GM12878 (cell line): ENCODE measurements around the gene RNF112. TPM values are rescaled to one million over a fixed set of nuclear protein-coding genes. Genes with fewer than 3 reads are reported as not detected.

Experiments
- ATAC-seq: fragments of 200-7000 bp; cut with Tn5 transposase; 3 replicates; pipeline ENCODE4 v1.9.1; 2020; ENCODE audit warnings: mild to moderate bottlenecking, moderate library complexity
- BruUV-seq: library from RNA; stranded (reverse); fragments of 400-500 nt; replicated peaks from 2 replicates; lab custom pipeline; 2021; lab: Mats Ljungman, UMichigan
- CTCF ChIA-PET: fragments of 300-600 bp; sonication (Branson Sonifier 250); formaldehyde crosslinking; extraction: SDS; loops from one replicate; lab custom pipeline; 2021; ENCODE audit warnings: inconsistent platforms; lab: Yijun Ruan, JAX
- POLR2A ChIA-PET: fragments of 350-600 bp; formaldehyde crosslinking; extraction: SDS; loops from one replicate; lab custom pipeline; 2021; ENCODE audit warnings: inconsistent platforms; lab: Charles Lee
- RAD21 ChIA-PET: fragments of 300-600 bp; sonication (Branson Sonifier 250); formaldehyde crosslinking; loops from one replicate; lab custom pipeline; 2023; ENCODE audit warnings: antibody characterized with exemption; ENCODE audit not compliant: unreplicated experiment; lab: Charles Lee
- SMC1A ChIA-PET: fragments of 300-600 bp; sonication (Branson Sonifier 250); formaldehyde crosslinking; loops from one replicate; lab custom pipeline; 2023; ENCODE audit not compliant: unreplicated experiment, uncharacterized antibody; lab: Charles Lee
- DNase-seq: peaks from one replicate; pipeline ENCODE4 v3.0.0-alpha.2; 2011; ENCODE audit warnings: low read depth, low spot score
- FAIRE-seq: peaks from 3 replicates; lab custom pipeline; 2011; peaks lifted over from hg19 to GRCh38; lab: Jason Lieb, UNC
- H2AFZ ChIP-seq: 2 replicates; pipeline ENCODE4 v1.6.0; 2011; ENCODE audit warnings: low read depth, low read length, control low read depth; ENCODE audit not compliant: control insufficient read depth
- H3K27ac ChIP-seq: 2 replicates; pipeline ENCODE4 v1.5.1; 2011; ENCODE audit warnings: control low read depth; ENCODE audit not compliant: control insufficient read depth, insufficient read depth
- H3K27me3 ChIP-seq, 2 experiments: replicated peaks in 1 of 2; 2 replicates each; pipeline versions ENCODE4 v1.6.0 to v1.6.1; 2011; ENCODE audit warnings: low read length in 1 of 2; ENCODE audit not compliant: control insufficient read depth in 2 of 2, insufficient read depth in 2 of 2
- H3K36me3 ChIP-seq, 2 experiments: 2 replicates each; pipeline ENCODE4 v1.5.1; 2011; ENCODE audit warnings: low read length in 1 of 2; ENCODE audit not compliant: control insufficient read depth in 2 of 2, insufficient read depth in 2 of 2
- H3K4me1 ChIP-seq: 2 replicates; pipeline ENCODE4 v1.6.1; 2011; ENCODE audit warnings: mild to moderate bottlenecking, low read length, moderate library complexity, mixed read lengths; ENCODE audit not compliant: control insufficient read depth, insufficient read depth
- H3K4me2 ChIP-seq: 2 replicates; pipeline ENCODE4 v1.6.0; 2011; ENCODE audit warnings: control low read depth; ENCODE audit not compliant: control insufficient read depth, insufficient read depth
- H3K4me3 ChIP-seq: fragments of 200-600 bp; sonication (generic); 2 replicates; pipeline ENCODE4 v1.5.1; 2016
- H3K79me2 ChIP-seq: 2 replicates; pipeline ENCODE4 v1.6.0; 2011; ENCODE audit warnings: low read length; ENCODE audit not compliant: control insufficient read depth, insufficient read depth
- H3K9ac ChIP-seq: 2 replicates; pipeline ENCODE4 v1.8.0; 2011; ENCODE audit warnings: low read length, control low read depth, mixed read lengths; ENCODE audit not compliant: control insufficient read depth, insufficient read depth
- H3K9me3 ChIP-seq: replicated peaks from 3 replicates; pipeline ENCODE4 v1.5.1; 2011; ENCODE audit warnings: mild to moderate bottlenecking, low read length; ENCODE audit not compliant: control insufficient read depth, insufficient read depth
- H4K20me1 ChIP-seq: 2 replicates; pipeline ENCODE4 v1.6.0; 2011; ENCODE audit not compliant: control insufficient read depth, insufficient read depth
- ATF3 ChIP-seq: IDR thresholded peaks from 2 replicates; pipeline ENCODE4 v1.6.1; 2011; ENCODE audit warnings: low read depth, mild to moderate bottlenecking, low read length, moderate library complexity, borderline replicate concordance; ENCODE audit errors: extremely low read depth
- CREM ChIP-seq: IDR thresholded peaks from 2 replicates; pipeline ENCODE4 v1.6.1; 2014; ENCODE audit warnings: antibody characterized with exemption, low read depth
- HDGF ChIP-seq: fragments of 450-650 bp; IDR thresholded peaks from 2 replicates; pipeline ENCODE4 v1.6.1; 2016; ENCODE audit warnings: antibody characterized with exemption
- KAT2A ChIP-seq: conservative IDR thresholded peaks from 2 replicates; pipeline ENCODE4 v1.6.1; 2011; ENCODE audit warnings: low read depth, low read length; ENCODE audit not compliant: control insufficient read depth
- NFIC ChIP-seq: IDR thresholded peaks from 2 replicates; pipeline ENCODE4 v1.6.1; 2012; ENCODE audit warnings: low read depth, mild to moderate bottlenecking, inconsistent platforms, low read length, moderate library complexity
- NKRF ChIP-seq: fragments of 450-650 bp; conservative IDR thresholded peaks from 2 replicates; pipeline ENCODE4 v1.6.1; 2017; ENCODE audit warnings: mild to moderate bottlenecking, moderate library complexity
- RUNX3 ChIP-seq: IDR thresholded peaks from 2 replicates; pipeline ENCODE4 v1.6.1; 2012; ENCODE audit warnings: low read length, inconsistent platforms
- SMAD1 ChIP-seq: fragments of 450-650 bp; IDR thresholded peaks from 2 replicates; pipeline ENCODE4 v1.6.1; 2018; ENCODE audit warnings: mild to moderate bottlenecking, low read depth; ENCODE audit not compliant: partially characterized antibody
- SREBF2 ChIP-seq: IDR thresholded peaks from 2 replicates; pipeline ENCODE4 v1.6.1; 2012; ENCODE audit warnings: mild to moderate bottlenecking, low read length
- WRNIP1 ChIP-seq: IDR thresholded peaks from 2 replicates; pipeline ENCODE4 v1.6.1; 2011; ENCODE audit warnings: low read depth, low read length, improper control_type of control experiment, borderline replicate concordance
- WGBS: methylation state at CpG from one replicate; pipeline ENCODE4 v1.1.6; 2016; ENCODE audit warnings: low lambda C conversion rate; ENCODE audit not compliant: insufficient replicate concordance, insufficient coverage; ENCODE audit errors: missing lambda C conversion rate; 5-methylcytosine and 5-hydroxymethylcytosine counted together
- in situ Hi-C: fragments of 300-500 bp; cut with MboI; formaldehyde crosslinking; loops from 9 replicates; pipeline ENCODE4 v1.14.3; 2018; ENCODE audit warnings: mixed read lengths
- intact Hi-C: fragments of 100-400 bp; cut with micrococcal nuclease; formaldehyde crosslinking; loops from one replicate; pipeline ENCODE4 v1.14.2; 2022; ENCODE audit not compliant: unreplicated experiment
- polyA plus RNA-seq, 11 experiments: library from polyadenylated mRNA; depleted of rRNA in 4 of 11; unstranded in 6 of 11; stranded (reverse) in 5 of 11; fragments of >200 nt; fragmentation: Nextera tagmentation in 4 of 11; fragmentation: Illumina TruSeq in 1 of 11; extraction: Ambion mirVana in 4 of 11; extraction: Trizol in 1 of 11; gene quantifications; 1 replicate in 1 of 11; 2 replicates in 10 of 11; pipeline versions ENCODE4 v1.2.1 to v1.2.3, GENCODE V29; 2011 to 2016; ENCODE audit warnings: inconsistent platforms in 2 of 11, missing spikeins in 2 of 11, low read depth in 1 of 11
- total RNA-seq, 4 experiments: library from RNA; depleted of rRNA in 3 of 4; stranded (reverse); fragments of >200 nt in 3 of 4; fragmentation: Illumina TruSeq in 1 of 4; extraction: Trizol in 1 of 4; gene quantifications; 2 replicates each; pipeline versions ENCODE4 v1.2.1 to v1.2.3, GENCODE V29; 2013 to 2021
- TF ChIP-seq, protein P1 (sequence below): fragments of 450-650 bp; IDR thresholded peaks from 2 replicates; pipeline ENCODE4 v1.6.1; 2017; ENCODE audit warnings: mild to moderate bottlenecking

RNF112 gene
- total and polyA plus RNA-seq, 10 of the 15 experiments (the other 5 are each of a cell fraction or from before 2014, with no cell fraction given), result not detected

DNA sequence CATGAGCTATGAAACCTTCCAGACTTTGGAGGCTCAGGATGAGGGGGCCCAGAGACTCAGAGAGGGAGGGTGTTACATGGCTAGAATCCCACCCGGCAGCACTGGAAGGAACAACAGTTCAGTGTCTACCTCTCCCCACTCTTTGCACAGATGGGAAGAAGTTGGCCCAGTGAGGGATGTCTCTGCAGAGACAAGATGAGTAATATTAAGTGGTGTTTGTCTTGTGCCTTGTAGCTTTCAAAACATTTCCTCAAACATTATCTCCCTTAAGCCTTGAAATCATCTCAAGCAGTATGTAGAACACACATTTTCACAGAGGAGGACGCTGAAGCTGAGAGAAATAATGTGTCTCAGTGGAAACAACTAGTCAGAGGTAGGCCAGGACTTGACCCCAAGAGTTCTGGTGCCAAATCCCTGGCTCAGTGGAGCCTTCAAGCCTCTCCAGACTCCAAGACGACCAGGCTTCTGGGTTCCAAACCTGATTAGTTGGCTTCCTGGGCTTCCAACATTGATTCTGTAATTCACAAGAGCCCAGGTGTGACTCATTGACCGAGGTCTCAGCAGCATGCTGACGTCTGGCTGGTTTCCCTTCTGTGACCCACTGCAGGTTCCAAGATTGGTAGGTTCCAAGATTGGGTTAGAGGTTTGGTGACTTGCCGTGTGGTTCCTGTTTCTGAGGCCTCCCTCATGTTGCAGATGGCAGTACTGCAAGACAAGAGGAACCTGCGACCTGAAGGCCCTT is 7.4 kb downstream of the RNF112 start (continued):
- TF ChIP-seq WRNIP1 (no peak), RUNX3 (no peak), ATF3 (no peak), NKRF (no peak)

- Histone ChIP-seq H4K20me1 (no peaks in the 10 kb centered on the region), H3K27ac (no peak overlapping the region), H3K9ac (no peak overlapping the region), H3K4me3 (no peak overlapping the region), H2AFZ (no peak overlapping the region), H3K9me3 (no peaks in the 10 kb centered on the region), H3K4me2 (no peak overlapping the region), H3K79me2 (no peaks in the 10 kb centered on the region), H3K27me3 (peaks cover 0 to 2% of the 10 kb centered on the region in 2 experiments; a peak in 1 of 4 replicates), H3K36me3 (no peaks in the 10 kb centered on the region), H3K4me1 (no peaks in the 10 kb centered on the region)
- BruUV-seq, result no TSS peak
- SMC1A ChIA-PET, result no interaction called here
- in situ Hi-C loops (no loop called here), intact Hi-C loops (no loop called here)
- ATAC-seq, result no peak
- WGBS, result 37% methylated on average over 4 of the region's 4 CpGs
- CTCF ChIA-PET, result no interaction called here
- no peak for DNase-seq
- POLR2A ChIA-PET, result no interaction called here
- RAD21 ChIA-PET, result no interaction called here
- FAIRE-seq, result no peak
- TF ChIP-seq HDGF (no peak), SMAD1 (no peak), SREBF2 (no peak), CREM (no peak), NFIC (no peak), ATF3 (no peak), KAT2A (no peak)
- TF ChIP-seq, protein P1, sequence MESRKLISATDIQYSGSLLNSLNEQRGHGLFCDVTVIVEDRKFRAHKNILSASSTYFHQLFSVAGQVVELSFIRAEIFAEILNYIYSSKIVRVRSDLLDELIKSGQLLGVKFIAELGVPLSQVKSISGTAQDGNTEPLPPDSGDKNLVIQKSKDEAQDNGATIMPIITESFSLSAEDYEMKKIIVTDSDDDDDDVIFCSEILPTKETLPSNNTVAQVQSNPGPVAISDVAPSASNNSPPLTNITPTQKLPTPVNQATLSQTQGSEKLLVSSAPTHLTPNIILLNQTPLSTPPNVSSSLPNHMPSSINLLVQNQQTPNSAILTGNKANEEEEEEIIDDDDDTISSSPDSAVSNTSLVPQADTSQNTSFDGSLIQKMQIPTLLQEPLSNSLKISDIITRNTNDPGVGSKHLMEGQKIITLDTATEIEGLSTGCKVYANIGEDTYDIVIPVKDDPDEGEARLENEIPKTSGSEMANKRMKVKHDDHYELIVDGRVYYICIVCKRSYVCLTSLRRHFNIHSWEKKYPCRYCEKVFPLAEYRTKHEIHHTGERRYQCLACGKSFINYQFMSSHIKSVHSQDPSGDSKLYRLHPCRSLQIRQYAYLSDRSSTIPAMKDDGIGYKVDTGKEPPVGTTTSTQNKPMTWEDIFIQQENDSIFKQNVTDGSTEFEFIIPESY, result no peak
- TF ChIP-seq, all 136 proteins: peak for 0
Observed at GRCh38 chr17:19421219-19421618, 10.2 kb downstream of the RNF112 start.
